ENCODE data around the gene TUFT1.

Gene TUFT1

GRCh38 chr1:151510957-151511635 is 29.0 kb upstream of the TUFT1 start, which contains the start of gene CGN:
Gene CGN, plus strand, starts transcription at chr1:151511387. Its CDS starts 7,133 bp downstream, at chr1:151518520.
- FAIRE-seq = peak; percentile 68
- peak; percentile 75 for DNase-seq (ENCODE audit: insufficient read length, low spot score)
- no peak for TF ChIP-seq POLR2AphosphoS5 (IDR thresholded peaks at IDR 0.05; ENCODE audit: low read depth, low read length)
- no peak for TF ChIP-seq TAF1 (IDR thresholded peaks at IDR 0.05; ENCODE audit: low read depth, low read length)
- no peak for TF ChIP-seq PAX5 (IDR thresholded peaks at IDR 0.05; ENCODE audit: insufficient read depth, low read length, severe bottlenecking)
- no peak for TF ChIP-seq POLR2A (IDR thresholded peaks at IDR 0.05; ENCODE audit: low read depth, low read length)
- TF ChIP-seq SPI1 (IDR thresholded peaks at IDR 0.05; ENCODE audit: low read depth, low read length) = no peak
- no peak for TF ChIP-seq POU2F2 (IDR thresholded peaks at IDR 0.05; ENCODE audit: low read depth, low read length)

- DNase-seq (ENCODE audit: insufficient read length, low spot score) (no peak), FAIRE-seq (no peak)
- TF ChIP-seq SPI1 (IDR thresholded peaks at IDR 0.05; ENCODE audit: low read depth, low read length) = no peak
- TF ChIP-seq POLR2AphosphoS5 (IDR thresholded peaks at IDR 0.05; ENCODE audit: low read depth, low read length) = no peak
- no peak for TF ChIP-seq TAF1 (IDR thresholded peaks at IDR 0.05; ENCODE audit: low read depth, low read length)
- no peak for TF ChIP-seq PAX5 (IDR thresholded peaks at IDR 0.05; ENCODE audit: insufficient read depth, low read length, severe bottlenecking)
- no peak for TF ChIP-seq POLR2A (IDR thresholded peaks at IDR 0.05; ENCODE audit: low read depth, low read length)
- TF ChIP-seq POU2F2 (IDR thresholded peaks at IDR 0.05; ENCODE audit: low read depth, low read length) = no peak
Observed at GRCh38 chr1:151511636-151512215, 28.4 kb upstream of the TUFT1 start.

GRCh38 chr1:151512326-151512725 is 27.8 kb upstream of the TUFT1 start:
- TF ChIP-seq POLR2A (IDR thresholded peaks at IDR 0.05; ENCODE audit: low read depth, low read length) (no peak), PAX5 (IDR thresholded peaks at IDR 0.05; ENCODE audit: insufficient read depth, low read length, severe bottlenecking) (no peak), POLR2AphosphoS5 (IDR thresholded peaks at IDR 0.05; ENCODE audit: low read depth, low read length) (no peak), TAF1 (IDR thresholded peaks at IDR 0.05; ENCODE audit: low read depth, low read length) (no peak), SPI1 (IDR thresholded peaks at IDR 0.05; ENCODE audit: low read depth, low read length) (no peak)
- DNase-seq (ENCODE audit: insufficient read length, low spot score) = no peak
- FAIRE-seq = no peak

DNA sequence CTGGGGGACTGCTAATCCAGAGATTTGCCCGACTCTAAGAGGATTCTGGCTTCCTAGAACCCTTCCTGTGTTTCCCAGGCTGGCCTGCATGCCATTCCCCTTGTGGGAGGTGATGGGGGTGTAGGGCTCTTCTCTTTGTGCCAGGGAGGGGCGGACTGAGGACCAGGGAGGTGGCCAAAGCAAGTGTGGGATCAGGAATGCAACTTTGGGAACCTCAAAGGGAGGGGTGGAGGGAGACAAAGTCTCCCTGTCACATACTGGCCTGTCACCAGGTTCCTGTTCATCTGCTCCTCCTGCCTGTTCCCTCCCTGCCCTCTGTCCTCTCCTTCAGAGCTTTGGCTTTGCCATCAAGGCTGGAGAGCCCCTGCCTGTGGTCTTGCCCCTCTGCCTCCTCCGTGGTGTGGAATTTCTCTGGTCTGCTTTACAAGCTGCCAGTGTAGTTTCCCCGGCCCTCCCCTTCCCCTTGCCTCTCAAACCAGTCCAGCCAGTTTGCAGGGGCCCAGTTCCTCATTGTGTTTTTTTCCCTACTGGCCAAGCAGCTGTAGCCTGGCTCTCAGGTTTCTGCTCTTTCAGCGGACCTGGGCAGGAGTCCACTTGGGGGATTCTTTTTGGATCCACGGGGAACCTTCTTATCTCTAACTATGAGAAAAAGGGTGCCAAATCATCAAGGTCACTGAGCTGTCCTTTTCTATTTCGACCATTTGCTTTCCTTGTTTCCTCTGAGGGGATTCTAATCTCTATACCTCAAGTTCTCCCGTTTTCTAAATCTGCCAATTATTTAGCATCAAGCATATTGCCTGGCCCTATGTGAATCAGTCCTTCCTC is 27.1 kb upstream of the TUFT1 start:
- FAIRE-seq (no peak), DNase-seq (ENCODE audit: insufficient read length, low spot score) (no peak)
- no peak for TF ChIP-seq PAX5 (IDR thresholded peaks at IDR 0.05; ENCODE audit: insufficient read depth, low read length, severe bottlenecking)
- no peak for TF ChIP-seq POLR2A (IDR thresholded peaks at IDR 0.05; ENCODE audit: low read depth, low read length)
- peak; percentile 47; the same call in 1 of the 2 replicates for TF ChIP-seq SPI1 (IDR thresholded peaks at IDR 0.05; ENCODE audit: low read depth, low read length)

DNA sequence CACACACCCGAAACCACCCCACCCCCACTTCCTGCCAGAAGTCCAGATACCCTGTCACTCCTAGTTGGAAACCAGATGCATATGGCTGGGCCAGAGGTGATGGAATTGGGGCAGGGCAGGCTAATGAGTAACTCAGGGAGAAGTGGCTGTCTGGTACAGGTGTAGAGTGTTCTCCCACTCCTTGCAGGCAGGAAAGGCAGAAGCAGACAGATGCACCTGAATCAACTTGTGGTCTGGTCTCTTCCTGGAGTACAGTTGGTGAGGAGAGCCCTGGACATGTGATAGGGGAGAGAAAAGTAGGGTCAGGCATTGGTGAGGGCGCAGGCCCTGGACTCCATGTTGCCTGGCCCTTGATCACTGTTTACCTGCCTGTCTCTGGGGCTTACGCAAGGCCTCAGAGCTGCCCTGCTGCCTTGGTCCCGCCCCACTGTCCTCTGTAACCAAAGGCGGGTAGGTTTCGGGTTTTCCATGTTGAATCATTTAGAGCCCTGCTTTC is 26.4 kb upstream of the TUFT1 start:
- TF ChIP-seq POLR2A (IDR thresholded peaks at IDR 0.05; ENCODE audit: low read depth, low read length) (no peak), POLR2AphosphoS5 (IDR thresholded peaks at IDR 0.05; ENCODE audit: low read depth, low read length) (no peak), PAX5 (IDR thresholded peaks at IDR 0.05; ENCODE audit: insufficient read depth, low read length, severe bottlenecking) (no peak), SPI1 (IDR thresholded peaks at IDR 0.05; ENCODE audit: low read depth, low read length) (no peak), POU2F2 (IDR thresholded peaks at IDR 0.05; ENCODE audit: low read depth, low read length) (no peak)
- FAIRE-seq = no peak

DNA sequence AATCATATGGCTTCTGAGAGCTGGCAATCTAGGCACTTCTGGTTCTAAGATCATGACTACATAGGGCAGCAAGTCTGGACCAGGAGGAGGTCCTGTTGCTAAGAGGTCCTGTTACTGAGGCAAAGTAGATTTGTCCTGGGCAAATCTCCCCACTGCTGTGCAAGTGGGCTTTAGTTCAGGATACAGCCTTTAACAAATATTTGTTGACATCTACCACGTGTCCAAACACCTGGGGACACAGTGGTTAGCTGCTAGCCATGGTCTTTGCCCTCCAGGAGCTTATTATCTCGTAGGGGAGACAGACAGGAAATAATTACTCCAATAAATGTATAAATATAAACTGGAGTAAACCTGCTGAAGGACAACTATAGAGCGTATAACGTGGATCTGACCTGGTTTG is 25.7 kb upstream of the TUFT1 start:
- no peak for FAIRE-seq

More for the DNA sequence above, 26.4 kb upstream of the TUFT1 start:
- DNase-seq (ENCODE audit: insufficient read length, low spot score) = no peak

DNA sequence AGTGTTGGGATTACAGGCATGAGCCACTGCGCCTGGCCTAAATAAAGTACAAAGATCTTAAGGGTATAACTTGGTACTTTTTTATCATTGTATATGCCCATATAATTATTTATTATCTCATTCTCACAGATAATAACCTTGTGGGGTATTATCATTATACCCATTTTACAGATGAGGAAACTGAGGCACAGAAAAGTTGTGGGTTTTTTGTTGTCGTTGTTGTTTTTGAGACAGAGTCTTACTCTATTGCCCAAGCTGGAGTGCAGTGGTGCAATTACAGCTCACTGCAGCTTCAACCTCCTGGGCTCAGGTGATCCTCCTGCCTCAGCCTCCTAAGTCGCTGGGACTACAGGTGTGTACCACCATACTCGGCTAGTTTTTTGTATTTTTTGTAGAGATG is 24.8 kb upstream of the TUFT1 start:
- TF ChIP-seq PAX5 (IDR thresholded peaks at IDR 0.05; ENCODE audit: insufficient read depth, low read length, severe bottlenecking) (no peak), SPI1 (IDR thresholded peaks at IDR 0.05; ENCODE audit: low read depth, low read length) (no peak), POLR2AphosphoS5 (IDR thresholded peaks at IDR 0.05; ENCODE audit: low read depth, low read length) (no peak), POLR2A (IDR thresholded peaks at IDR 0.05; ENCODE audit: low read depth, low read length) (no peak), POU2F2 (IDR thresholded peaks at IDR 0.05; ENCODE audit: low read depth, low read length) (no peak), TAF1 (IDR thresholded peaks at IDR 0.05; ENCODE audit: low read depth, low read length) (no peak)
- no peak for FAIRE-seq
- no peak for DNase-seq (ENCODE audit: insufficient read length, low spot score)

More for the DNA sequence above, 25.7 kb upstream of the TUFT1 start:
- no peak for TF ChIP-seq POLR2AphosphoS5 (IDR thresholded peaks at IDR 0.05; ENCODE audit: low read depth, low read length)
- TF ChIP-seq POU2F2 (IDR thresholded peaks at IDR 0.05; ENCODE audit: low read depth, low read length) = no peak
- no peak for TF ChIP-seq POLR2A (IDR thresholded peaks at IDR 0.05; ENCODE audit: low read depth, low read length)
- no peak for TF ChIP-seq SPI1 (IDR thresholded peaks at IDR 0.05; ENCODE audit: low read depth, low read length)
- TF ChIP-seq TAF1 (IDR thresholded peaks at IDR 0.05; ENCODE audit: low read depth, low read length) = no peak
- TF ChIP-seq PAX5 (IDR thresholded peaks at IDR 0.05; ENCODE audit: insufficient read depth, low read length, severe bottlenecking) = no peak
- DNase-seq (ENCODE audit: insufficient read length, low spot score) = no peak

DNA sequence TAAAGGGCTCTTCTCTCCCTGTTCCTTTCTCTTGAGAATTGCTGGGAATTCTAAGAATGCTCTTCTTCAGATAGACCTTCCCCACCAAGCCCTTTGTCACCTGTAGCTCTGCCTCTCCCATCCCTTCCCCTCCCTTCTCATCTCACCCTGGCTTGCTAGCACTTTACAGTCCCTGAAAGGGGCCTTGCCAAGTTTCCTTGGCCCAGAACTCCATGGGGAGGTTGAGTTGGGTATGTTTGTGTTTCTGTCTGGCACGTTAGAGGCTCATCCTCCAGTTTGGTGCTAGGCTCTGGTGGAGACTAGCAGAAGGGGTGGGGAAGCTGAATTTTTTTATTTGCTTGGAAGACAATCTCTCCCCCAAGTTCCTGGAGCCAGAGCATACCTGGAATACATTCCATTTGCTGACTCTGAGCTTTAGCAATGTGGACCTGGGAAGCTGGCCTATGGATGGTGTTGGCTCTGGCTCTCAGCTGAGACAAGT is 24.0 kb upstream of the TUFT1 start:
- no peak for TF ChIP-seq POLR2AphosphoS5 (IDR thresholded peaks at IDR 0.05; ENCODE audit: low read depth, low read length)
- no peak for TF ChIP-seq POU2F2 (IDR thresholded peaks at IDR 0.05; ENCODE audit: low read depth, low read length)
- TF ChIP-seq PAX5 (IDR thresholded peaks at IDR 0.05; ENCODE audit: insufficient read depth, low read length, severe bottlenecking) = no peak
- FAIRE-seq (no peak), DNase-seq (ENCODE audit: insufficient read length, low spot score) (no peak)

- FAIRE-seq = no peak
- TF ChIP-seq POLR2AphosphoS5 (IDR thresholded peaks at IDR 0.05; ENCODE audit: low read depth, low read length) = no peak
- no peak for TF ChIP-seq TAF1 (IDR thresholded peaks at IDR 0.05; ENCODE audit: low read depth, low read length)
- TF ChIP-seq POU2F2 (IDR thresholded peaks at IDR 0.05; ENCODE audit: low read depth, low read length) = no peak
- no peak for TF ChIP-seq POLR2A (IDR thresholded peaks at IDR 0.05; ENCODE audit: low read depth, low read length)
- no peak for DNase-seq (ENCODE audit: insufficient read length, low spot score)
Observed at GRCh38 chr1:151518431-151518830, 21.7 kb upstream of the TUFT1 start.

Measured in GM12891 (cell line).